GM12892 (cell line): ENCODE data around the gene IRF9.

Experiments
- POLR2A ChIP-seq: IDR thresholded peaks from 2 replicates; pipeline ENCODE4 v1.6.1; 2011; ENCODE audit warnings: low read depth, low read length, control low read depth
- TAF1 ChIP-seq: IDR thresholded peaks from 2 replicates; pipeline ENCODE4 v1.6.1; 2011; ENCODE audit warnings: low read depth, mild to moderate bottlenecking, control low read depth, low read length, borderline replicate concordance

DNA sequence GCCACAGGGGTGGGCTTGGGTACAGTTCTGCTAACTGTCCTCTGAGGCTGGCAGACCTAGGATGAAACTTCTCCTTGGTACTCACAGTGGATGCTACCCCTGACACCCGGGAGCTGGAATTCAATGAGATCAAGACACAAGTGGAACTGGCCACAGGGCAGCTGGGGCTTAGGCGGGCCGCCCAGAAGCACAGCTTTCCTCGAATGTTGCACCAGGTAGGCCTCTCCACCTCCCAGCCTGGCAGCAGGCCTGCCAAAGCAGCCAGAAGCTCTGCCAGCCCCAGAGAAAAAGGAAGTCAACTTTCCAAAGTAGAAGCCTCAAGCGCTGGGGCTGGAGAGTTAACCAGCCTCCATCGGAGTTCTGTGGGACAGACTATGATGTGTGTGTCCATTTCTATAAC, 43.9 kb upstream of the IRF9 start:
- TF ChIP-seq POLR2A (no peak), TAF1 (no peak)
